DOHH2 (cell line): ENCODE data around the gene MYNN.
"Not testable (repeated sequence)": the region's sequence is repeated elsewhere in the genome, so short reads cannot be mapped to it uniquely, and the experiment has no call there.

Experiments used
- H3F3A ChIP-seq: fragments of 200-600 bp; sonication (generic), shearing (Covaris generic); 2 replicates; pipeline ENCODE4 v1.6.0; 2016; ENCODE audit warnings: antibody characterized with exemption, mild to moderate bottlenecking; ENCODE audit not compliant: control insufficient read depth, insufficient read depth
- H3K27ac ChIP-seq: fragments of 200-600 bp; sonication (generic); 2 replicates; pipeline ENCODE4 v1.5.1; 2014; ENCODE audit warnings: low read depth, mild to moderate bottlenecking, low read length, moderate library complexity
- H3K27me3 ChIP-seq: fragments of 200-600 bp; sonication (generic); 2 replicates; pipeline ENCODE4 v1.6.1; 2014; ENCODE audit warnings: mild to moderate bottlenecking, low read length, mixed read lengths; ENCODE audit not compliant: control insufficient read depth
- H3K36me3 ChIP-seq: fragments of 200-600 bp; sonication (generic); 2 replicates; pipeline ENCODE4 v1.6.1; 2014; ENCODE audit warnings: mild to moderate bottlenecking, low read length, moderate library complexity, mixed read lengths; ENCODE audit not compliant: control insufficient read depth
- H3K4me1 ChIP-seq: fragments of 200-600 bp; sonication (generic); 2 replicates; pipeline ENCODE4 v1.6.1; 2014; ENCODE audit warnings: mild to moderate bottlenecking, low read length, mixed read lengths; ENCODE audit not compliant: control insufficient read depth
- H3K4me2 ChIP-seq: fragments of 200-600 bp; sonication (generic); 2 replicates; pipeline ENCODE4 v1.6.0; 2014; ENCODE audit warnings: mild to moderate bottlenecking, low read length, moderate library complexity
- H3K4me3 ChIP-seq: fragments of 200-600 bp; sonication (generic); 2 replicates; pipeline ENCODE4 v1.5.1; 2014; ENCODE audit warnings: mild to moderate bottlenecking, low read length, mixed read lengths
- H3K79me2 ChIP-seq: fragments of 200-600 bp; sonication (generic); 2 replicates; pipeline ENCODE4 v1.6.1; 2014; ENCODE audit warnings: mild to moderate bottlenecking, low read length, mixed read lengths; ENCODE audit not compliant: control insufficient read depth
- H3K9me2 ChIP-seq: fragments of 200-600 bp; sonication (generic); replicated peaks from 2 replicates; pipeline ENCODE4 v1.6.1; 2014; ENCODE audit warnings: mild to moderate bottlenecking, low read length, mixed read lengths; ENCODE audit not compliant: control insufficient read depth
- H3K9me3 ChIP-seq: fragments of 200-600 bp; sonication (generic); 2 replicates; pipeline ENCODE4 v1.6.1; 2014; ENCODE audit warnings: antibody characterized with exemption, low read length, mixed read lengths; ENCODE audit not compliant: control insufficient read depth, insufficient read depth
- H4K20me1 ChIP-seq: fragments of 200-600 bp; sonication (generic); 2 replicates; pipeline ENCODE4 v1.6.0; 2014; ENCODE audit warnings: low read depth, mild to moderate bottlenecking, antibody characterized with exemption, low read length, moderate library complexity; ENCODE audit not compliant: control insufficient read depth, insufficient read depth
- EZH2phosphoT487 ChIP-seq: fragments of 200-600 bp; sonication (generic); IDR thresholded peaks from 2 replicates; pipeline ENCODE4 v1.6.1; 2017; ENCODE audit warnings: borderline replicate concordance, mild to moderate bottlenecking, antibody characterized with exemption, low read length, moderate library complexity, mixed read lengths
- TF ChIP-seq, protein P1 (sequence below): fragments of 200-600 bp; sonication (generic); IDR thresholded peaks from one replicate; pipeline ENCODE4 v1.5.1; 2014; ENCODE audit warnings: antibody characterized with exemption, mild to moderate bottlenecking, low read depth, low read length; ENCODE audit not compliant: poor library complexity, severe bottlenecking

MYNN gene

DNA sequence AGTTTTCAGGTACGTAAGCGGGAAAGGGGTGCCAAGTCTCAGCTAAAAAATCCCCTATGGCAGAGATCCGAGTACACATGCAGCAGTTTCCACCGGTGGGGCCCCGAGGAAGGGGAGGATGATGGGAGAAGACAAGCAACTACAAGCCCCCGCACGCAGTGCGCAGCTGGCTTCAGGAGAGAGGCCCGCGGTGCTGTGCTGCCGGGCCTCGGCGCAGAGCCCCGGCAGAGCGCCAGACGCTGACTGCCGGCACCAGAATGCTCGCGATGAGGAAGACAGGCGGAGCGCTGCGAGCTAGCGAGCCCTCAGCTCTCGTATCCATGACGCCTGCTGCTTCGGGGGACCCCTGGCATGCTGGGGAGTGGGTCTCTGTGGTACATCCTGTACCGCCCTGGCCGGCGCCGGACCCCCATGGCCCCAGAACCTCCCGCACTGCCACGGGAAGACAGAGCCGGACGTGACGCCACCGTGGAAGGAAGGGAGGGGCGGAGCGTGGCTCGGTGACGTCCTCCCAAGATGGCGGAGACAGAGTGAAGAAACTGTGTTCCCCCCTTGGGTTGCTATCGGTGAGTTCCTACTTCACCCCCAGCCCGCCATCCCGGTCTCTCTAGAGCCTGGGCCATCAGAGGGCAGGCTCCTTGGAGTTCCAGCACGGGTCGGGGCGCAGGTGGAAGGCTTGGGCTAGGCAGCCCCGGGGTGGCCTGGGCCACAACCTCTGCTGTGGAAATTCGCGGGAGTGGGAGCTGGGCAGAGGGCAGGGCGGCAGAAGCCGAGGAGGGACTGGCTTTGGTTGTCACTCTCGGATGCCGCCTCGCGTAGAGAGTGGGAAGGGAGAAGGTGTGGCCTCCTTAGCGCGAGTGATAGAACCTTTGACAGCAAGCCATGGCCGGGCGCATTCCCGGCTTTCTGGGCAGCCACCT lies at the start of gene MYNN:
TSS of gene MYNN (plus strand) at position 500 of the 920 bp plus-strand sequence. CDS start 900 bp downstream, outside the sequence.
- Histone ChIP-seq H3F3A (peaks cover 28% of the 10 kb centered on the region), H4K20me1 (peaks cover 2% of the 10 kb centered on the region), H3K9me2 (no peaks in the 10 kb centered on the region), H3K36me3 (peaks cover 54% of the 10 kb centered on the region), H3K9me3 (no peaks in the 10 kb centered on the region), H3K79me2 (peaks cover 59% of the 10 kb centered on the region), H3K4me3 (peak within 1 kb of the TSS; percentile 96), H3K27ac (peak within 1 kb of the TSS; percentile 97), H3K4me1 (peaks cover 33% of the 10 kb centered on the region), H3K4me2 (peak within 1 kb of the TSS; percentile 80), H3K27me3 (no peaks in the 10 kb centered on the region)
- TF ChIP-seq EZH2phosphoT487 = no peak
- TF ChIP-seq, protein P1, sequence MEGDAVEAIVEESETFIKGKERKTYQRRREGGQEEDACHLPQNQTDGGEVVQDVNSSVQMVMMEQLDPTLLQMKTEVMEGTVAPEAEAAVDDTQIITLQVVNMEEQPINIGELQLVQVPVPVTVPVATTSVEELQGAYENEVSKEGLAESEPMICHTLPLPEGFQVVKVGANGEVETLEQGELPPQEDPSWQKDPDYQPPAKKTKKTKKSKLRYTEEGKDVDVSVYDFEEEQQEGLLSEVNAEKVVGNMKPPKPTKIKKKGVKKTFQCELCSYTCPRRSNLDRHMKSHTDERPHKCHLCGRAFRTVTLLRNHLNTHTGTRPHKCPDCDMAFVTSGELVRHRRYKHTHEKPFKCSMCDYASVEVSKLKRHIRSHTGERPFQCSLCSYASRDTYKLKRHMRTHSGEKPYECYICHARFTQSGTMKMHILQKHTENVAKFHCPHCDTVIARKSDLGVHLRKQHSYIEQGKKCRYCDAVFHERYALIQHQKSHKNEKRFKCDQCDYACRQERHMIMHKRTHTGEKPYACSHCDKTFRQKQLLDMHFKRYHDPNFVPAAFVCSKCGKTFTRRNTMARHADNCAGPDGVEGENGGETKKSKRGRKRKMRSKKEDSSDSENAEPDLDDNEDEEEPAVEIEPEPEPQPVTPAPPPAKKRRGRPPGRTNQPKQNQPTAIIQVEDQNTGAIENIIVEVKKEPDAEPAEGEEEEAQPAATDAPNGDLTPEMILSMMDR = peak; percentile 46

DNA sequence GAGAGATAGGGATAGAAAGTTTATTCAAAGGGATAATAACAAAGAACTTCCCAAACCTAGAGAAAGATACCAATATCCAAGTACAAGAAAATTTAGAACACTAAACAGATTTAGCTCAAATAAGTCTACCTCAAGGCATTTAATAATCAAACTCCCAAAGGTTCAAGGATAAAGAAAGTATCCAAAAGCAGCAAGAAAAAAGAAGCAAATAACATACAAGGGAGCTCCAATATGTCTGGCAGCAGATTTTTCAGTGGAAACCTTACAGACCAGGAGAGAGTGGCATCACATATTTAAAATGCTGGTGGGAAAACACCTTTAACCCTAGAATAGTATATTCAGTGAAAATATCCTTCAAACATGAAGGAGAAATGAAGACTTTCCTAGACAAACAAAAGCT lies 41.3 kb upstream of the MYNN start:
- not testable (repeated sequence) for H3K36me3 ChIP-seq, H3F3A ChIP-seq, H3K27ac ChIP-seq, H3K27me3 ChIP-seq, H4K20me1 ChIP-seq, H3K4me3 ChIP-seq, H3K4me1 ChIP-seq, H3K9me2 ChIP-seq, H3K9me3 ChIP-seq, H3K4me2 ChIP-seq, H3K79me2 ChIP-seq

DNA sequence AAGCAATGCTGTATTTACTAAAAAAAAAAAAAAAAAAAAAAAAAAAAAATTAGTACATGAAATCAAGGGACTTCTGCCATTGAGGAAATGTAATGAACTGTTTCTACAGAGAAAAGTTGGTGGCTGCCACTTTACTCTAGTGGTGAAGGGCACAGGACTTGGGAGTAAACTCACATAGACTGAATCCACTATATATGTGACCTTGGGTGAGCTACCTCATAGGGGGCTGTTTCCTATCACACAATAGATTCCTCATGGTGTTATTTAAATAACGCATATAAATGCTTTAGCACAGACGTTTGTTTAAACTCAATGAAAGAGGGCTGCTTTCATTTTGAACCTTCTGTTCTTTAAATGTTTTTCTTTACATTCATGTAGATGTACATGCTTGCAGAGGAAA lies 34.1 kb upstream of the MYNN start:
- Histone ChIP-seq H4K20me1 (no peaks in the 10 kb centered on the region), H3K9me2 (no peaks in the 10 kb centered on the region), H3K36me3 (no peaks in the 10 kb centered on the region), H3K4me1 (no peaks in the 10 kb centered on the region), H3K27me3 (peaks cover 7% of the 10 kb centered on the region), H3K4me2 (no peak overlapping the region), H3K9me3 (no peaks in the 10 kb centered on the region), H3F3A (no peaks in the 10 kb centered on the region), H3K27ac (no peak overlapping the region), H3K79me2 (no peaks in the 10 kb centered on the region), H3K4me3 (no peak overlapping the region)
- no peak for TF ChIP-seq EZH2phosphoT487
- TF ChIP-seq, protein P1 = no peak

- Histone ChIP-seq H3K4me2 (no peak overlapping the region), H4K20me1 (no peaks in the 10 kb centered on the region), H3F3A (no peaks in the 10 kb centered on the region), H3K27me3 (peaks cover 40% of the 10 kb centered on the region), H3K79me2 (no peaks in the 10 kb centered on the region), H3K9me2 (no peaks in the 10 kb centered on the region), H3K9me3 (no peaks in the 10 kb centered on the region), H3K4me3 (no peak overlapping the region), H3K4me1 (no peaks in the 10 kb centered on the region), H3K36me3 (no peaks in the 10 kb centered on the region), H3K27ac (no peak overlapping the region)
- TF ChIP-seq EZH2phosphoT487 = no peak
- TF ChIP-seq, protein P1 = peak; percentile 53
Observed at GRCh38 chr3:169744366-169745054, 28.7 kb upstream of the MYNN start.
